Measurements from ENCODE around the gene SPATA45.

Gene SPATA45

GRCh38 chr1:212794561-212795014, 52.9 kb downstream of the SPATA45 start:
- no peak for TF ChIP-seq CTCF (IDR thresholded peaks at IDR 0.05)

DNA sequence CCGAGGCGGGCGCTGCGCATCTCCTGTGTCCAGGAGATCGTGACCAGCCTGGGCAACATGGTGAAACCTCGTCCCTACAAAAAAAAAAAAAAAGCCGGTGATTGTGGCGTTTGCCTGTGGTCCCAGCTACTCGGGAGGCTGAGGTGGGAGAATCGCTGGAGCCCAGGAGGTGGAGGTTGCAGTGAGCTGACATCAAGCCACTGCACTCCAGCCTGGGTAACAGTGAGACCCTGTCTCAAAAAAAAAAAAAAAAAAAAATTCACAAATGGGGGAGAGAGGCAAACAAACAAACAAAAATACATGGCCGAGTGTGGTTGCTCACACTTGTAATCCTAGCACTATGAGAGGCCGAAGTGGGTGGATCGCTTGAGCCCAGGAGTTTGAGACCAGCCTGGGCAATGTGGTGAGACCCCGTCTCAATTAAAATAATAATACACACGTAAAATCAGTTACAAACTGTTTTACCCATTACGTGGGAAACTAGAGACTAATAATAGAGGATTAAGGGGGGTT, 55.0 kb downstream of the SPATA45 start:
- no peak for TF ChIP-seq CTCF (IDR thresholded peaks at IDR 0.05)

- no peak for TF ChIP-seq CTCF (IDR thresholded peaks at IDR 0.05)
Observed at GRCh38 chr1:212791676-212792395, 55.6 kb downstream of the SPATA45 start, which contains the start of the genes NSL1 and TATDN3. TSS of gene NSL1 (minus strand) at chr1:212791777. CDS start at chr1:212791763, 14 bp downstream. TSS of gene TATDN3 (plus strand) at chr1:212791894. CDS start at chr1:212791922, 28 bp downstream.

- TF ChIP-seq CTCF (IDR thresholded peaks at IDR 0.05) = no peak
Observed at GRCh38 chr1:212791261-212791675, 56.2 kb downstream of the SPATA45 start.

DNA sequence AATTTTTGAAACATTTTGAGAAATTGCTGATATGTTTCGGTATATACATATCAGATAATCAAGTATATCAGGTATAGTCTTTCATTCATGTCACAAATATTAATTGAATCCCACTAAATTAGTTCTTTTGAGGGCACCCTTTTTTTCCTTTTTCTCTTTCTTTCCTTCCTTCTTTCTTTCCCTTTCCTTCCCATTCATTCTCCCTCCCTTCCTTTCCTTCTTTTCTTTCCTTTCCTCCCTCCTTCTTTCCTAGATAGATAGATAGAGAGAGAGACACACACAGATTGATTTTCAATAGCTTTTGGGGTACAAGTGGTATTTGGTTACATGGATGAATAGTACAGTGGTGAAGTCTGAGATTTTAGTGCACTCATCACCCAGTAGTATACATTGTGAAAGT, 61.6 kb downstream of the SPATA45 start:
- TF ChIP-seq CTCF (IDR thresholded peaks at IDR 0.05) = no peak

- TF ChIP-seq CTCF (IDR thresholded peaks at IDR 0.05) = no peak
Observed at GRCh38 chr1:212783976-212784375, 63.5 kb downstream of the SPATA45 start.

DNA sequence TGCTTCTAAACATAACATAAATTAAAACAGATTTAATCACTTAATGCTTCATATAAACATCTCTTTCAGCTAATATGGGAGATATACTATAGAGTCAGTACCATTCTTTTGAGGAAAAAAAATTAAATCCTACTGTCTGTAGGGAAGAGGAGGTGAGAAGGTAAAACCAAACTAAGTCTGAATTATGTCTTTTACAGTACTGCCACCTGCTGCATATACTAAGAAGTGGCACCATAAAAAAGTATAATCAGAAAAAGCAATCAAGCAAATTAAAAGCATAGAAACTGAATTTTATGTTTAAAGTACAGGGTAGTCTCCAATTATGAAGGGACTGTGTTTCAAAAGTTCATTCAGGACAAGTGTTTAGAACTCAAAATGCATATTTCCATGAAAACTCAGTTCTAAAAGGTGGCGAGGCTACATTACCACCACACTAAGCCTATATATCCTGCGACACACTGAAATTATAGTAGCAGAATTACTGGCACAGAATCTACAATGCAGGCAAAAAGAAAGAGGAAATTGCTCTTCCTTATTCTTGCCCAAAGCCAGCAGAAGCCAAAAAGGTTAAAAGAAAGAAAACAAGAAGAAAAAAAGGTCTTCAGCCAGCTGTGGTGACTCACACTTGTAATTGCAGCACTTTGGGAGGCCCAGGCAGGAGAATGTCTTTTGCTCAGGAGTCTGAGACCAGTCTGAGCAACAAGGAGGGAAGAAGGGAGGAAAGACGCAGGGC, 64.9 kb downstream of the SPATA45 start:
- TF ChIP-seq CTCF (IDR thresholded peaks at IDR 0.05) = peak; percentile 81

Data from LNCAP (cell line).